GM04504 (cell line): Measurements from ENCODE around the gene PAX2.
"Not testable (repeated sequence)": the region's sequence is repeated elsewhere in the genome, so short reads cannot be mapped to it uniquely, and the experiment has no call there.

Experiments used
- DNase-seq: peaks from one replicate; pipeline ENCODE4 v3.0.0-alpha.2; 2012; ENCODE audit warnings: low read depth

PAX2 gene

DNA sequence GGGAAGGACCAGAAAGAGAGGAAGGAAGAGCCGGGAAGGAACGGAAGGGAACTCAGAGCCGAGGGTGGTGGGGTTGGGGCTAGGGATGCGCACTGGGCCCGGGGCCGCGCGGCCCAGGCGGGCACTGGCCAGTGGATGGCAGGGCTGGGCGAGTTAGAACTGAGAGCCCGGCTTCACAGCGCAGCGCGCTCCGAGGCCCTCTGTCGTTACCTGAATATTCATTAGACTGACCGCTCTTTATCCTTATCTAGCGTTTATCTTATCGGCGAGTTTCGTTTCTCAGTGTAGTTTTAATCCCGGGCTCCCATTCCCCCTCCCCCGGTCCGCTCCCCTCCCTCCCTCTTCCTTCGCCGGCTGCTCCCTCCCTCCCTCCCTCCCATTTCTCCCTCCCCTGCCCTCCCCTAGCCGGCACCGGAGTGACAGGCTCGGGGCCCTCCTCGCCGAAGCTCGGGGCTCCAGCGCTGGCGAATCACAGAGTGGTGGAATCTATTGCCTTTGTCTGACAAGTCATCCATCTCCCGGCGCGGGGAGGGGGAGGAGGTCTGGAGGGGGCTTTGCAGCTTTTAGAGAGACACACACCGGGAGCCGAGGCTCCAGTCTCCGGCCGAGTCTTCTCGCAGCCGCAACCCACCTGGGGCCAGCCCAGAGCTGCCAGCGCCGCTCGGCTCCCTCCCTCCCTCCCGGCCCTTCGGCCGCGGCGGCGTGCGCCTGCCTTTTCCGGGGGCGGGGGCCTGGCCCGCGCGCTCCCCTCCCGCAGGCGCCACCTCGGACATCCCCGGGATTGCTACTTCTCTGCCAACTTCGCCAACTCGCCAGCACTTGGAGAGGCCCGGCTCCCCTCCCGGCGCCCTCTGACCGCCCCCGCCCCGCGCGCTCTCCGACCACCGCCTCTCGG is at the start of gene PAX2:
PAX2 (plus strand) TSS at position 596 of the 895 bp plus-strand sequence. CDS start 679 bp downstream, outside the sequence.
- no peak for DNase-seq

DNA sequence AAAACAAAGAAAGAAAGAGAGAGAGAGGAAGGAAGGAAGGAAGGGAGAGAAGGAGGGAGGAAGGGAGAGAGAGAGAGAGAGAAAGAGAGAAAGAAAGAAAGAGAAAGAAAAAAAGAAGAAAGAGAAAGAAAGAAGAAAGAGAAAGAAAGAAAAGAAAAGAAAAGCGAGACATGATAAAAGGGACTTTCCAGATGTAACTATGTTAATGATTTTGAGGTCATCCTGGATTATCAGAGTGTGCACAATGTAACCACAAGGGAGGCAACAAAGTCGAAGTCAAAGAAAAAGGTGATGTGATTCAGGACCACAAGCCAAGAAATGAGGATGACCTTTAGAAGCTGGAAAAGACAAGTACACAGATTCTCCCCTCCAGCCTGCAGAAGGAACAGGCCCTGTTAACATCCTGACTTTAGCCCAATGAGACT is 48.9 kb upstream of the PAX2 start:
- DNase-seq = no peak

DNA sequence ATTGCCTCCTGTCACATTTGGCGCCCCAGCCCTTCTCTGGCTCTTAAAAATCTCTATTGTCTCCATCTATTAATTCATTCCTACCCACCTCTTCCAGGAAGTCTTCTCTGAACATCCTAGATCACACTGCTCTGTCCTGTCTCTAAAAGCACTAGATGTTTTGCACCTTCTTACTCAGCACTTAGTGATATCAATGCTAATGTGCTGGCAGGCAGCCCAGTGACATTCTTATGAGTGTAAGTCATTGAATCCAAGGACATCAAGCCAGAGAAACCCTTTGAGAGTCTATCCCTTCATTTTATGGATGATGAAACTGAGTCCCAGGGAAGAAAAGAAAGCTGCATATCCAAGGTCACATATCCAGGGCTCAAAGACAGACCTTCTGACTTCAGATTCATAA is 48.3 kb upstream of the PAX2 start:
- peak; percentile 10 for DNase-seq

DNA sequence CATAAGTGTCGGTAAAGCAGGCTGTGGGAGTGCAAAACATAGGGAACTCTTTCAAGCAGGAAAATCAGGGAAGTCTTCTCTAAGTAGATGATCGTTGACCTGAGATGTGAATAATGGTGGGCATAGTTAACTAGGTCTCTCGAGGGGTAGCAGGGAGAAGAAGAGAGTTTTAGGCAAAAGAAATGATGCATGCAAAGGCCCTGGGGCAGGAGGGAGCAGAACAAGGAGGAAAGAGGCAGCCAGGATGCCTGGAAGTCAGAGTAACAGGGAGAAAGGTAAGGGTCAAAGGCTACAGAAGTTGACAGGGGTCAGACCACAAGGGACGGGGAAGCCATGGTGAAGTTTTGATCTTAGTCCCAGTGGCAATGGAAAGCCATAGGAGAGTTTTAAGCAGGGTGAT is 47.8 kb upstream of the PAX2 start:
- DNase-seq = no peak

DNA sequence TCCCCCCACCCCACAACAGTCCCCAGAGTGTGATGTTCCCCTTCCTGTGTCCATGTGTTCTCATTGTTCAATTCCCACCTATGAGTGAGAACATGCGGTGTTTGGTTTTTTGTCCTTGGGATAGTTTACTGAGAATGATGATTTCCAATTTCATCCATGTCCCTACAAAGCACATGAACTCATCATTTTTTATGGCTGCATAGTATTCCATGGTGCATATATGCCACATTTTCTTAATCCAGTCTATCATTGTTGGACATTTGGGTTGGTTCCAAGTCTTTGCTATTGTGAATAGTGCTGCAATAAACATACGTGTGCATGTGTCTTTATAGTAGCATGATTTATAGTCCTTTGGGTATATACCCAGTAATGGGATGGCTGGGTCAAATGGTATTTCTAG is 43.7 kb upstream of the PAX2 start:
- not testable (repeated sequence) for DNase-seq

DNA sequence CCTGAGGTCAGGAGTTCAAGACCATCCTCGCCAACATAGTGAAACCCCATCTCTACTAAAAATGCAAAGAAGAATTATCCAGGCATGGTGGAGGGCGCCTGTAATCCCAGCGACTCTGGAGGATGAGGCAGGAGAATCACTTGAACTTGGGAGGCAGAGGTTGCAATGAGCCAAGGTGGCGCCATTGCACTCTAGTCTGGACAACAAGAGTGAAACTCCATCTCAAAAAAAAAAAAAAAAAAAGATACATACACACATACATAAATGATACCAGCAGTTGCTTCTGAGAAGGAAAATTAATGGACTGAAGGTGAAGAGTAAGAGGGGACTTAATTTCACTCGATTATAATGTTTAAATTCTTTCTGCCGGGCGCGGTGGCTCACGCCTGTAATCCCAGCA is 40.2 kb upstream of the PAX2 start:
- no peak for DNase-seq

DNA sequence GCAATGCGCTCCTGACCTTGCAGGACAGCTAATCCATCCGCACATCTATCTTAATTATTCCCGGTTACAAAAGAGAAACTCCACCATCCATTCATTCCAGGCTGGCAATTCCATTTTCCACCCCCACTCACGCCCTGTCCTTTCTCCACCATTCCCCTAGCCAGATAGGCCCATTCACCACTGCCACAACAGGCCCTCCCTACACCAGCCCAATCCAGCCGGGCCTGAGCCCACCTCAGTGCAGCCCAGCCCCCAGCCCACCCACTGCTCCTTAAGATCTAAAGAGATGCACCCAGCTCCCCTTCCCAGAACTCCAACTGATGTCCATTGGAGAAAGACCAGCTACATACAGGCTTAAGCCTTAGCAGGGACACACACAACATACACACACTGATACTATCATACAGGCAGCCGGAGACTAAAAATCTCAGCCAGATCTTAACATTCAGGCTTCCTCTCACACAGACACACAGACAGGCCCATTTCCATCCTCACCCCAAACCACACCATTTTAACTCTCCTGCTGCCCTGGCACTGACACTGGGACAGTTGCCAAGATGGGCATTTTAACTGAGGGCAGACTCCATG is 38.0 kb upstream of the PAX2 start:
- DNase-seq = no peak

DNA sequence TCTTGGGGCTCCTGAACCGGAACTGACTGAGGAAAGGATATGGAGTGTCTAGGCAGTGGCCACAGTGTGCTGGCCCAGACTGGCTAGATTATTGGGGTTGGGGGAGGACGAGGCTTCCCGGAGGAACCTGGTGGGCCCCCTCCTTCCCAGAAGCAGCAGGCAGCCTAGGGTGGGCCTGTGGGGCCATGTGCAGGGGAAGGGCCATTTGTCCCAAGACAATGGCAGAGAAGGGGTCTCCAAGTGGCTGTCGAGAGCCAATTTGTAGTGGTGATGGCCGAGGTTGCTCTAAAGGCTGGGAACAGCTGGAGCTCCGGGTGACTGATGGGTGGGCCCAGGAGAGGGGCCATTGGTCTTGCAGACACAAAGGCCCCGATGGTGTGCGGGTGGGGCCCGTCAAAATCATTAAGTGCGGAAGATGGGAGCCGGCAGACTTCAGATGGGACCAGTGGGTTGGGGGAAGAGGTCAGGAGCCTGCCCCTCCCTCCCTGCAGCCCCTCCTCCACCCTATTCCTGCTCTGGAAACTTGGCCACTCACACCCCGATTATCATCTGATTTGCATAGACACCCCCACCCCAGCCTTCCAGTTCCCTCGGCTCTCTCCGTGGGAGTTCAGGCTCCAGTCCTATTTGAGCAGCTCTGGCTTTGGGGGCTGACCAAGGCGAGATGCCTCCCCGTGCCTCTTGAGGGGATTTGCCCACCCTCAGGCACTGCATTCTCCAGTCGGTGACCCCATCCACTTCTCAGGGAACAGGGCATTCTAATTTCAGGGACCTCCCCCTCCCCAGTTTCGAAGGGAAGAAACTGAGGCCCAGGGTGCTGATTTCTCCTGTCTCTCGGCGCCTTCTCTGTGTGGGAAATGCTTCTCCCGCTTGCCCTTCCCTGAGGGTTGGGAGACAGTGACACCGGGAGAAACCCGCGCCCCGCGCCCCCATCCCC is 36.0 kb upstream of the PAX2 start:
- no peak for DNase-seq

DNA sequence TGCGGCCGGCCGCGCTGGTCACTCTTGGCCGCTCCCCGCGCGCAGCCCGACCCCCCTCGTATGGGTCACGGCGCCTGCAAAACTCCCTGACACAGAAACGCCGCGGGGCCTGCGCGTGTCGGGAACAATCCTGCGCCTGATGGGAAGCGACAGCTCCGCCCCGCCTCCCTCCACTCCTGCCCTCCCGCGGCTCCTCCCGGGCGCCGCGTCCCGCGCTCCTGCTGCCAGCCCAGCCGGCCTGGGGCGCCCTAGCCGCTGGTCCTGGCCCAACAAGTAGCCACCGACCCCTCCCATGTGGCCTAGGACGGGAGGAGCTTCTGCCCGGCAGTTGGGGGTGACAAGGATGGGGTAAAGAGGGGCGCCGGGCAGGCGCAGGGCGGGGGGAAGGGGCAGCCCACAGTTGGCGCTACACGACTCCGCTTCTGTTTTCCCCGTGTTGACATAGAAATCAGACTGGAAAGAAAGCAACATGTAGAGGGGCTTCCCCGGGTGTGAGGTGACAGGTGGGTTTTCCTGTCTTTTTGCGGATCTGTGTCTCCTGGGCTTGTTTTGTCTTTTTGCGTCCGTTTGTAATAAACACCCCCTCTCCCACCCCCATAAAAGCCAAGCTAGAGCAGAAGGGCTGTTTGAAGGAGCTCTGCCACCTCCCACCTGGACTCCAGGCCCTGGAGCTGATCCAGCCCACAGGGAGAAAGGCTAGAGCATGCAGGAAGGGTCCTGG is 35.1 kb upstream of the PAX2 start:
- no peak for DNase-seq

DNA sequence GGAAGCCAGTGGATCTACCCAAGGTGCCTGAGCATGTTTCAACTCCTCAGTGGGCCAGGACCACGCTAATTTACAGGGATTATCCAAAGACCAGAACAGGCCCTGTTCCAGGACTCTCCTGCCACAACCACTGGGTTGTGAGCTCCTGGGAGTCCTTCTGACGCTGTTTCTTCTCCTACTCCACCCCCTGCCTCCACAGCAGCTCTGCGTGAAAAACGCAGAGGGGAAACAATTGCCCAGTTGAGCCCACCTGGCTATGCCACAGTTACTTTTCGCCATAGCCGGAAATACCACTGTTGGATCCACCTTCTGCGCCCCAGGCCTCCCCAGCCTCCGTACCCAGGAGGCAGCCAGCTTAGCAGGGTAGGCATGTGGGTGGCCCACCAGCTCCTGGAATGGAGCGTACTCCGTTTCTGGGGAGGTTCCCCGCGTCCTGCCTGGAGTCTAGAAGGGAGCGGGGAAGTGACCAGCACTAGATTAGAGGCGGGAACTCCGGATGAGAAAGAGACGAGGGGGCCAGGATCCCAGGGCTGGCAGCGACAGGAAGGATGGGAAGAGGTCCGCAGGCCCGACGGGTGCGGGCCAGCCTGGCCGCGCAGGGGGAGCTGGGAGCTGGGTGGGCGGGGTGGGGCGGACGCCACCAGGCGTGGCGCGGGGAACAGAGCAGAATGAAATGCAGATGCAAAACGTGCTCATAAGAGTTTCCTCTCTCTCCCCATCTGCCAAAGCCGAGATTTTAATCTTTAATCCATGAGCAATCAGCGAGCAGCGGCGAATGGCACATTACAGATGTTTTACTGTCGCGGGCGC is 32.1 kb upstream of the PAX2 start:
- no peak for DNase-seq

DNA sequence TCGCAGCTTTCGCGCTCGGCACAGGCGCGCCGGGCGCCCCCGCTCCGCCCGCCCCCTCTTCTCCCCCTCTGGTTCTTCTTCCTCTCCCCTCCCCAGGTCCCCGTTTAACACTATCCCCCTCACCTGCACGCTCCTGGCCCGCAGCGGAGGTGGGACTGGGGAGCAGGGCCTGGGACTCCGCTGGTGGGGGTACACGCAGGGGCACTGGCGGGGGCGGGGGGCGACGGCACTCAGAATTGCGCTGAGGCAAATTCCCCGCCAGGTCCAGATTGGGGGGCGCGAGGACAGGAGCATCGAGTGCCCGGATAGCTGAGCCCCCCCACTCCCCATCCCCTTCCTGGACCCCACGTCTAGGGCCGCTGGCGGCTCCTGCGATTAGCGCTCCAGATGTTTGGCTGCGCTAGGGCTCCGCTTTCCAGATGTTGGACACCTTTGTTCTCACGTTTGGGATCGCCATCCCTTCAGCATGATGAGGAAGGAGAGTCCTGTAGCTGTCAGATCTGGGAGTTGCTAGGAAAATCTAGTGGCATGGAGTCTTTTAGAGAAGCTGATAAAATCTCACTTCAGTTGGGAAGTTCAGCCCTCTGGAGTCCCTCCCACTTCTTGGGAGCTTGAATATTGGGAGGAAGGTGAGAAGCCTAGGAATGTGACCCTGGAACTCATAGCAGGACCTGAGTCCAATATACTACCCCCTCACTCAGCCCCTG is 31.4 kb upstream of the PAX2 start:
- no peak for DNase-seq

DNA sequence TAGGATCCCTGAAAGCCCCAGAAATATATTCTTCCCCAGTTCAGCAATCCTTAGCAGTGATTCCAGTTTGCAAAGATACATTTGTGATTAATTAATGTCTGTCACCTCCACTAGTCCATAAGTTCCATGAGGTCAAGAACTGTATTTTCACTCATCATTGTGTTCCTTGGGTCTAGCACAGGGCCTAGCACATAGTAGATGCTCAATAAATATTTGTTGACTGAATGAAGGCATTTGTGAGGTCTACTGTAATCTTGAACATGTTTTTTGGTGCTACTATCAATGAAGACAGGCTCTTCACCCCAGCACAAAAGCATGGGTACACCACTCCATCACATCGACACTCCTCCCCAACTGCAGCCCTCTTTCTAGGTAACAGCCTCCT is 30.8 kb upstream of the PAX2 start:
- no peak for DNase-seq

DNA sequence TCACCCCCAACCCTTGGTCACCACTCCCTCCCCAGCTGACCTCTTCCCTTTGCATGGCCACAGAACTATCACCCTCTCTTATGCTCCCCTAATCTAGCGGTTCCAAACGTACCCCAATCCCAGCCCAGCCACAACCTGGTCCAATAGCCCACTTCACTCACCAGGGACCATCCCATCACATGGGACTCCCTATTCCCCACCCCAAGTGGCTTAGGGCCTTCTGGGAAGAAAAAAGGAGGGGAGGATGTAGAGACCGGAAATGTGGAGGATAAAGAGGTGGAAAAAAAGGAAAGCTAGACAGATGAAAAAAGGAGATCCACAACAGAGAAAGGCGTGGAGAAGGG is 30.3 kb upstream of the PAX2 start:
- DNase-seq = no peak

DNA sequence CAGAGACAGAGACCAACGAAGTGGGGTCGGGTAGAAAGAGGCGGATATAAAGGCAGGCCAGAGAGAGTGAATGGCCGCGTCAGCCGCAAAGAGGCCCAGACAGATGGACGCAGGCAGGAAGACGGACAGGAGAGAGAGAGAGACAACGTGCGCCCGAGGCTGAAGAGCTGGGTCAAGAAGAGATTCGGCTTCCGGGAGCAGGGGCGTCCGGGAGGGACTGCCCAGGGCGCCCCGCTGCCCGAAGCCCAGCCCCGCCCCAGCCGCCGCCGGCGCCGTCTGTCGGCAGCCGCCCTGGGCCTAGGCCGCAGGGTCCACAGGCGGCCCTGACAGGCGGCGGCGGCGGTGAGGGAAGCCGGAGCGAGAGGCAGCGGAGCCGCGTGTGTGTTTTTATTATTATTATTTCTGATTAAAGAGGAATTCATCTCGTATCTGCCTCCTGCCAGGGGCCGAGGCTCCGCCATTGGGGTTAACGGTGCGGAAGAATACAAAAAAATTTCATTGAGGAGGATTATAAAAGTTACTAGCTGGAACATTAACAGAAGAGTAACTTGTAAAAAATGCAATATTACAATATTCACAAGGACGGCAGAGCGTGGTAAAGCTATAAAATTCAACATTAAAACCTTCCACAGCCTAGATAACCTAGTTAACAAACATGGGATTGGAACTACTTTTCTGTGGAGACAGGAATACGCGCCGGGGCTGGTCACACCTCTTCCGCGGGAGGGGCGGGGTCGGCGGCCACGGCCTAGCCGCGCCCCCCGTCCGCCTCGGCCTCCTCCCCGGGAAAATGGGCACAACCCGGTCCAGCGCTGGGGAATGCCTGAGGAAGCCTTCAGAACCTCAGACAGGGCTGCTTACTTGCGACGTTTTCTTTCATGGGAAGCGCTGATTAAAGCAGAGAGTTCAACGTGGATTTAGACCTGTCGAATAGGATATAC is 29.7 kb upstream of the PAX2 start:
- DNase-seq = no peak

DNA sequence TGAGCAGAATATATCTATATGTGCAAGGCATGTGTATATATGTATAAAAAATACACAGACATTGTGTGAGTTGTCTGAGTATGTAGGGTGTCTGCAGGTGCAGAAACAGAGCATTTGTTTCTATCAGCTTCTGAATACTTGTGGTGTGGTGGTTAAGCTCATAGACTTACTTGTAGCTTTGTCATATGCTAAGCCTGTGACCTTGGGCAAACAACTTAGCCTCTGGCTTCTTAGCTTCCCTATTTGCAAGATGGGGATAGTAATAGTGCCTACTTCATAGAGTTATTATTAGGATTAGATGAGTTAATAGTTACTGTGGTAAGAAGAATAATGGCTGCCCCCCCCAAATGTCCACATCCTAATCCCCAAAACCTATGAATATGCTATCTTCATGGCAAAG is 28.2 kb upstream of the PAX2 start:
- no peak for DNase-seq

DNA sequence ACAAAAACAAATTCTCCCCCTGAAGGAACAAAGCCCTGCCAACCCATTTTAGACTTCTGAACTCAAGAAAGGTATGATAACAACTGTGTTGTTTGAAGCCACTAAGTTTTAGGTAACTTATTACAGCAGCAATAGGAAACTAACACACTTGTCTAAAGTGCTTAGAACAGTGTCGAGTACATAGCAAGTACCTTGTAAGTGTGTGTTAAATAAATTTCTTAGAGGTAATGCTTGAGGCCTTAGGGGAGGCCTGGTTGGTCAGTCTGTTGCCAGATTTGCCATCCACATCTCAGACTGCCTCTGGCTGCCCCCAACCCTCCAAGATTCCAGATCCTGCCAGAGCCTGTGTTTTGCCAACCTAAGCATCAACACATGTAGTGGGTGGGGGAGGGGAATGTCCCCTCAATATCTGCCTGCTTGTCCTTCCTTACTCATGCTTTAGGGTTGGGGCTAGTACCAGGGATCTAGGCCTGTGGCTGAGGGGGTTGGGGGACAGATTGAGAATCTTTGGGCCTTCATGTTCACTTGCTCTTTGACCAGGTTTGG is 27.1 kb upstream of the PAX2 start:
- no peak for DNase-seq

DNA sequence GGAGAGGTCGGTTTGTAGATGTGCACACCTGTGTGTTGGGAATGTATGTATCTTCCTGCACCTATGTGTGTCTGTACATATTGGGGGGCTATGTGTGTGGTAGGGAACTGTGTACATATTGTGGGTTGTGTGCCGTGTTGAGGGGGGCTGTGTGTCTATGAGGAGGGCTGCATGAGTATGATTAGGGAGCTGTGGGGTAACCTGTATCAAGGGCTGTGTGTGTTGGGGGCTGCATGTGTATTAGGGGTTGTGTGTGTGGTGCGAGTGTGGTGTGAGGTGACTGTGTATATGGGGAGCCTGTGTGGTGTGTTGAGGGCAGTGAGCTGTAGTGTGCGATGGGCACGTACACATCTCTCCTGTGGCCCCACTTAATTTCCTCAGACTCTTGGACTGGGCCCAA is 22.2 kb upstream of the PAX2 start:
- DNase-seq = no peak

DNA sequence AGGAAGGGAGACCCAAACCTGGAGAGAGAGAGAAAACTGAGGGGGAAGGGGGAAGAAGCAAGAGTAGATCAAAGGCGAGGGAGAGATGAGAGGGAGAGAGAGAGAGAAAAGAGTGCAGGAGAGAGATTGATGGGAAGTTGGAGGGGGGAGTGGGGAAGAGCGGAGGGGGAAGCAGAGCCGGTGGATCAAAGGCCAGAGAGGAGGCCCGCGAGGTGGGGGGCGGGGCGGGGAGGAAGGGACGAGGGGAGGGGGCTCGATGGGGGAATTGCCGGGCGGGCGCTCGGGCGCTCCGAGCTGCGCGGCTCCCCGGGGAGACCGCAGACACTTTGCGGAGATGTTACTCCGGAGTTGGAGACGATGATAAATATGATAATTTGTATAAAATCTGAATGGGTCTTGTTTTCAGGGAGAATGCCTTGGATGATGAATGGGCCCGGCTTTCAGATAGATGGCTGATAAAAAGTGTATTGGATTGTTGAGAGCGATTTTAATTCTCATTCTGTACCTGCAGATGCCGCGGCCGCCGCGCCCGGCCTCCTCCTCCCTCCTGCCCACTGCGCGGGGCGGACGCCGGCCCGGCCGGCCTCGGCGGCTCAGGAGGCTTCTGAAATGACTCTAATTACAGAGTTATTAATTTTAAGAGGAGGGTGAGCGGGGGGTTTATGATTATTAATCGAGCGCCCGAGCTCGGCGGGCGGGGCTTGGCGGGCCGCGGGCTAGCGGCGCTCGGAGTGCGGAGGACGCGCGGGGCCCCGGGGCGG is 21.4 kb upstream of the PAX2 start:
- no peak for DNase-seq
